ENCODE measurements around the gene SLF1. TPM values are rescaled to one million over a fixed set of nuclear protein-coding genes. Genes with fewer than 3 reads are reported as not detected.
A peak's percentile ranks its signal among the peaks of the same experiment; 100 is the strongest.

SLF1 gene
- total and polyA plus RNA-seq, 9 of the 15 experiments (the other 6 are each of a cell fraction or from before 2014, with no cell fraction given), result 9.8 to 31.1 (median 16.3) TPM

DNA sequence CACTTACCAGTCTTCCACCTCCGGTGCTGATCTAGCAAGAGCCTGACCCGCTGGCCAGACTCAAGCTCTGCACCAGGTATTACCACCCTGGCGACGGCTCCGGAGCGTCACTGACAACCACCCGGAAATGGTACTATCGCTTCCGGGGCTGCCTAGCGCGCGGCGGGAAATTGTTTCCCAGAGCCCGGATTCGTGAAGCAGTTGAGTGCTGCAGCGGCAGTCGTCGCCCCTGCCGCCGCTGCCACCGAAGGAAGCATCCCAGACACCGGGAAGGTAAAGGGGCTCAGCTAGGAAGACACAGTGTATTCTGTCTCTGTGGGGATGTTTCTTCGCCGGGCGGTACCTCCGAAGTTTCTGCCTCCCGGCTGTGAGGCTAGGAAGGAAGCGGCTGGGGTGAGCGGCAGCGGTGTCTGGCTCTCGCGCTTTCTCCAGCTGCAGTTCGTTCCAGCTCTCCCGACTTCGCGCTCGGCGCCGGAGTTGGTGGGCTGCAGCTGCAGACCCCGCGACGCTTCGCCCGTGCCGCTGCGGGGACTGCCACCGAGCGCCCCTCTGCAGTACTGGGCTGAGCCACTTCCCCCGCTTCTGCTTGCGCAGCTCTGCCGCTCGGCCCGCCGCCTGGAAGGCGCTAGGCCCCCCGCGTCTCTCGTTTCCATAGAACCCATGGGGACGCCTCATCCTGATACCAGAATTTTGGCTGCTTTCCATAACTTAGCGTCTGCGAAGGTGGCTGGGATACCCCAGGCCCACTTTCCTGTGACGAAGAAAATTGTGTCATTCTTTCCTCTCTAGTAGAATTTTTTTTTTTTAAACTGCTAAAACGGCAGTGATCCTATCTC is at the start of gene SLF1, which contains the start of gene KIAA0825 (continued):
- TF ChIP-seq FOXM1 (IDR thresholded peaks at IDR 0.05; ENCODE audit: low read depth), result no peak
- 0 out of 2 replicates have a peak, but pooled peaks have one; percentile 3 for TF ChIP-seq FOXM1 (CRISPR knock-in tag; IDR thresholded peaks at IDR 0.05; ENCODE audit: low read depth)
- TF ChIP-seq ZKSCAN3 (CRISPR knock-in tag; IDR thresholded peaks at IDR 0.05), result no peak
- TF ChIP-seq KAT8 (IDR thresholded peaks at IDR 0.05; ENCODE audit: low read depth), result no peak
- no peak for TF ChIP-seq ZNF444 (CRISPR knock-in tag; IDR thresholded peaks at IDR 0.05)
- no peak for TF ChIP-seq TGIF2 (CRISPR knock-in tag; IDR thresholded peaks at IDR 0.05)
- no peak for TF ChIP-seq KLF13 (tag; IDR thresholded peaks at IDR 0.05; ENCODE audit: borderline replicate concordance, low read depth)
- TF ChIP-seq, protein P1, sequence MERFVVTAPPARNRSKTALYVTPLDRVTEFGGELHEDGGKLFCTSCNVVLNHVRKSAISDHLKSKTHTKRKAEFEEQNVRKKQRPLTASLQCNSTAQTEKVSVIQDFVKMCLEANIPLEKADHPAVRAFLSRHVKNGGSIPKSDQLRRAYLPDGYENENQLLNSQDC (CRISPR knock-in tag; IDR thresholded peaks at IDR 0.05), result no peak
- no peak for TF ChIP-seq HEY1 (CRISPR knock-in tag; IDR thresholded peaks at IDR 0.05; ENCODE audit: borderline replicate concordance)
- TF ChIP-seq ZFX (CRISPR knock-in tag; IDR thresholded peaks at IDR 0.05), result peak; percentile 84
- TF ChIP-seq MCM5 (IDR thresholded peaks at IDR 0.05; ENCODE audit: low read depth), result no peak
- TF ChIP-seq, protein P2, sequence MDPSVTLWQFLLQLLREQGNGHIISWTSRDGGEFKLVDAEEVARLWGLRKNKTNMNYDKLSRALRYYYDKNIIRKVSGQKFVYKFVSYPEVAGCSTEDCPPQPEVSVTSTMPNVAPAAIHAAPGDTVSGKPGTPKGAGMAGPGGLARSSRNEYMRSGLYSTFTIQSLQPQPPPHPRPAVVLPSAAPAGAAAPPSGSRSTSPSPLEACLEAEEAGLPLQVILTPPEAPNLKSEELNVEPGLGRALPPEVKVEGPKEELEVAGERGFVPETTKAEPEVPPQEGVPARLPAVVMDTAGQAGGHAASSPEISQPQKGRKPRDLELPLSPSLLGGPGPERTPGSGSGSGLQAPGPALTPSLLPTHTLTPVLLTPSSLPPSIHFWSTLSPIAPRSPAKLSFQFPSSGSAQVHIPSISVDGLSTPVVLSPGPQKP (CRISPR knock-in tag; IDR thresholded peaks at IDR 0.05), result no peak
- TF ChIP-seq MECOM (CRISPR knock-in tag; IDR thresholded peaks at IDR 0.05), result no peak
- TF ChIP-seq HDGF (IDR thresholded peaks at IDR 0.05), result no peak
- TF ChIP-seq, protein P3, sequence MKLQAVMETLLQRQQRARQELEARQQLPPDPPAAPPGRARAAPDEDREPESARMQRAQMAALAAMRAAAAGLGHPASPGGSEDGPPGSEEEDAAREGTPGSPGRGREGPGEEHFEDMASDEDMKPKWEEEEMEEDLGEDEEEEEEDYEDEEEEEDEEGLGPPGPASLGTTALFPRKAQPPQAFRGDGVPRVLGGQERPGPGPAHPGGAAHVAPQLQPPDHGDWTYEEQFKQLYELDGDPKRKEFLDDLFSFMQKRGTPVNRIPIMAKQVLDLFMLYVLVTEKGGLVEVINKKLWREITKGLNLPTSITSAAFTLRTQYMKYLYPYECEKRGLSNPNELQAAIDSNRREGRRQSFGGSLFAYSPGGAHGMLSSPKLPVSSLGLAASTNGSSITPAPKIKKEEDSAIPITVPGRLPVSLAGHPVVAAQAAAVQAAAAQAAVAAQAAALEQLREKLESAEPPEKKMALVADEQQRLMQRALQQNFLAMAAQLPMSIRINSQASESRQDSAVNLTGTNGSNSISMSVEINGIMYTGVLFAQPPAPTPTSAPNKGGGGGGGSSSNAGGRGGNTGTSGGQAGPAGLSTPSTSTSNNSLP (IDR thresholded peaks at IDR 0.05; ENCODE audit: borderline replicate concordance, low read depth, low read length), result no peak
- TF ChIP-seq ZNF175 (CRISPR knock-in tag; IDR thresholded peaks at IDR 0.05; ENCODE audit: low read depth), result no peak
- no peak for TF ChIP-seq NBN (IDR thresholded peaks at IDR 0.05; ENCODE audit: low read depth)
- peak; percentile 50; the same call in 1 of the 2 replicates for TF ChIP-seq SREBF1 (IDR thresholded peaks at IDR 0.05; ENCODE audit: borderline replicate concordance, low read depth, low read length)
- peak; percentile 80 to 98 for TF ChIP-seq SIN3A (IDR thresholded peaks at IDR 0.05; ENCODE audit: borderline replicate concordance in 2 of 2, control insufficient read depth in 1 of 2, low read depth in 2 of 2, low read length in 2 of 2)
- peak in 1 of 2 experiments; percentile 97; a peak in 2 of 4 replicates for TF ChIP-seq KDM4B (IDR thresholded peaks at IDR 0.05; ENCODE audit: borderline replicate concordance in 2 of 2, low read depth in 1 of 2)
- TF ChIP-seq TCF7L2 (IDR thresholded peaks at IDR 0.05; ENCODE audit: low read depth, low read length), result no peak
- TF ChIP-seq E2F3 (CRISPR knock-in tag; IDR thresholded peaks at IDR 0.05), result peak; percentile 95
- TF ChIP-seq, protein P4, sequence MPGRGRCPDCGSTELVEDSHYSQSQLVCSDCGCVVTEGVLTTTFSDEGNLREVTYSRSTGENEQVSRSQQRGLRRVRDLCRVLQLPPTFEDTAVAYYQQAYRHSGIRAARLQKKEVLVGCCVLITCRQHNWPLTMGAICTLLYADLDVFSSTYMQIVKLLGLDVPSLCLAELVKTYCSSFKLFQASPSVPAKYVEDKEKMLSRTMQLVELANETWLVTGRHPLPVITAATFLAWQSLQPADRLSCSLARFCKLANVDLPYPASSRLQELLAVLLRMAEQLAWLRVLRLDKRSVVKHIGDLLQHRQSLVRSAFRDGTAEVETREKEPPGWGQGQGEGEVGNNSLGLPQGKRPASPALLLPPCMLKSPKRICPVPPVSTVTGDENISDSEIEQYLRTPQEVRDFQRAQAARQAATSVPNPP (IDR thresholded peaks at IDR 0.05; ENCODE audit: borderline replicate concordance, insufficient read depth, insufficient read length), result no peak

All from K562 (cell line).